GM18520 (cell line): Measurements from ENCODE around the gene ATXN10.
"Not testable (repeated sequence)": the region's sequence is repeated elsewhere in the genome, so short reads cannot be mapped to it uniquely, and the experiment has no call there.

Source experiments
- ATAC-seq: cut with Tn5 transposase; IDR thresholded peaks from one replicate; pipeline ENCODE4 v1.9.1; 2021; ENCODE audit not compliant: unreplicated experiment

Gene ATXN10

GRCh38 chr22:45704648-45705047 lies 33.0 kb downstream of the ATXN10 start:
- ATAC-seq: no peak

- no peak for ATAC-seq
Measured at GRCh38 chr22:45707605-45708004, 36.0 kb downstream of the ATXN10 start.

GRCh38 chr22:45708145-45708544 lies 36.5 kb downstream of the ATXN10 start:
- no peak for ATAC-seq

- no peak for ATAC-seq
Measured at GRCh38 chr22:45709060-45709739, 37.6 kb downstream of the ATXN10 start.

GRCh38 chr22:45709866-45710265 lies 38.2 kb downstream of the ATXN10 start:
- no peak for ATAC-seq

- no peak for ATAC-seq
Measured at GRCh38 chr22:45710469-45710868, 38.8 kb downstream of the ATXN10 start.

- not testable (repeated sequence) for ATAC-seq
Measured at GRCh38 chr22:45714390-45714789, 42.8 kb downstream of the ATXN10 start.

DNA sequence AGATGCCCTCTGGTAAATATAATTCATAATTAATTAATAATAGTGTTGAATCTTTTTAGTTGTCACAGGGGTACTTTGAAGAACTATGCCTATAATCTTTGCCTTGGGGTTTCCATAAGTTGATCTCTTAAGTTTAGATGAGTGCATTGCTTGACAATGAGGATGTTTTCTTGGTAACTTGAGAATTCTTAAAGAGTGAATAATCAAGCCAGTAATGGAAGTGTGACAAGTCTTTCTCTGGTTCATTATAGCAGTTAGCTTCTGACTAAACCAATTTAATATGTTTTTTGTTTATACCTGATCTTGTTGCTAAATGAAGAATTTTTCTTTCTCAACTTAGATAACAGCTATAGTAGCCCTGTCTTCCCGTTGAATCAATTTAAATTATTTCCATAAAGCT lies 46.2 kb downstream of the ATXN10 start:
- ATAC-seq: no peak

DNA sequence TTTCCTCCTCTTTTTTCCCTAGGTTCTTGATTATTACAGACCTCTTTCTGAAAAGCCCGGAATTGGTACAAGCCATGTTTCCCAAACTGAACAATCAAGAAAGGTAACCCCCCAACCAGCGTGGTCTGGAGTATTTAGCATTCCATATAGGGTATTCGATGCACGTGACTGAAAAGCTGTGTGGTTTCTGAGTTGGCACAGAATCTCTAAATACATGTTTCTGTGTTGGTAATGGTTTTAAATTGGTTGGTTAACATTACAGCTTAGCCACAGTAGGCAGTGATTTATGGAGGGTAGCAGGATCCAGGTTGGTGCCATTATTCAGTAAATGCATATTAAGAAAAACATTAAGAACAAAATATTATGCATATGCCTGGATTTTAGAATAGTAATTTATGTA lies 46.8 kb downstream of the ATXN10 start:
- ATAC-seq: no peak

- no peak for ATAC-seq
Measured at GRCh38 chr22:45720839-45721378, 49.3 kb downstream of the ATXN10 start.

GRCh38 chr22:45722006-45722405 lies 50.4 kb downstream of the ATXN10 start:
- no peak for ATAC-seq

- ATAC-seq: no peak
Measured at GRCh38 chr22:45726081-45726480, 54.4 kb downstream of the ATXN10 start.

DNA sequence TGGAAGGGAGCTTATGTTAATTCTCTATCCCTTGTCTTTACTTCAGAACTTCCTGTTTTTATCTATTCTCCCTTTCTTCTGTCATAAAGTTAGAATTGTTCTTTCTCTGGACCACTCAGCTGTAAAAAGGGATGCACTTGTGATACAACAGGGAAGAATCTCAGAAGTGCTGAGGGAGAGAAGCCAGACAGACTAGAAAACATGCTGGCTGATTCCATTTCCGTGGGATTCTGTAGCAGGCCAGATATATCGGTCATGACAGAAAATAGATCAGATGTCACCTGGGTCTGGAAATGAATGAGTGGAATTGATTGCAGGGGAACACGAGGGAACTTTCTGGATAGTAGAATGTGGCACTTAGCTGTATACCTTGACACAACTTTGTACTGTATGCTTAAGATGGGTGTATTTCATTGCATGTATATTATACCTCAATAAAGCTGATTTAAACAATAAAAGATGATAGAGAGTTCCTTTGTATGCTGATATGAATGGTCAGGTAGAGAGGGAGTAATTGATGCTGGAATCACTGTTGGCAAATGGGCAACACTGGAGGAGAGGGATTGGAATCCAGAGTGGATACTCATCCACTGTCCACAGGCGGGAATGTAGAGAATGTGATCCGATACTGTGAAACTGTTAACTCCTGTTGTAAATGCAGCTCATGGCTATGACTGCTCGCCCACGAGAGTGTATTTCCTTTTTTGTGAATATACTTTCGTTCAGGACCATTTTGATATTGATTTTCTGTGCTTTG lies 59.6 kb downstream of the ATXN10 start:
- no peak for ATAC-seq

DNA sequence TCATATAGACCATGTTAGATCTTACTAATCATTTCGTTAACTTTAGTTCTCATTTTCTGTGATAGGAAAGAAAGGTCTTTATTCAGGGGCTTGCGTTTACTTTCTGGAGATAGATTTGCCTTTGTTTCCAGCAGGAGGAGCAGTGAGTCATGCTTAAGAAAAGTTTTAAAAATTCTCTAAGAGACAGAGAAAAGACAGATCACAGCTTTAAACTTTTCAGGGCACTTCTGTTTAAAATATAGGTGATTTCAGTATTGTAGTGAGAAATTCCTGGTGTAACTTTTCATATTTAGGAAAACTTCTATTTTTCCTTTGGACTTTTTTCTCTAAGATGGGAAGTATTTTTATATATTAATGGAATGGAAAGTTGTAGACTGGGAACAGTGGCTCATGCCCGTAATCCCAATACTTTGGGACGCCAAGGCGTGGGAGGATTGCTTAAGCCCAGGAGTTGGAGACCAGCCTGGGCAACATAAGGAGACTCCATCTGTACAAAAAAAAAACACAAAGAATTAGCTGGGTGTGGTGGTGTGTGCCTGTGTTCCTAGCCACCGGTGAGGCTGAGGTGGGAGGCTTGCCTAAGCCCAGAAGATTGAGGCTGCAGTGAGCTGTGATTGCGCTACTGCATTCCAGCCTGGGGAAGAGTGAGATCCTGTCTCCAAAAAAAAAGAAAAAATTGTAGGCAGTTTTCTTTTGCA lies 60.3 kb downstream of the ATXN10 start:
- ATAC-seq: no peak

DNA sequence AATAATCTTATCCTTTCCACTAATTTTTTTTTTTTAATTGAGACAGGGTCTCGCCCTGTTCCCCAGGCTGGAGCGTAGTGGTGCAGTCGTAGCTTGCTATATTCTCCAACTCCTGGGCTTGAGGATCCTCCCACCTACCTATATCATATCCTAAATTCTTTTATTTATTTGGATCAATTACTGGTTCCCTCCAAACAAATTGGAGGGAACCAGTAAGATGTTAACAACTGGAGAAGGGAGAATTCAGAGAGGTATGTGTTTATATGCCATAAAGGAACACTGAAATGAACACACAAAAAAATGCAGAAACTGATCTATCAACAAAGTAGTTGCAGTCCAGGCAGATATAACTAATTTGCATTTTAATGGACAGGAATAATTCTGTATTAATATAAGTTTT lies 63.6 kb downstream of the ATXN10 start:
- no peak for ATAC-seq

DNA sequence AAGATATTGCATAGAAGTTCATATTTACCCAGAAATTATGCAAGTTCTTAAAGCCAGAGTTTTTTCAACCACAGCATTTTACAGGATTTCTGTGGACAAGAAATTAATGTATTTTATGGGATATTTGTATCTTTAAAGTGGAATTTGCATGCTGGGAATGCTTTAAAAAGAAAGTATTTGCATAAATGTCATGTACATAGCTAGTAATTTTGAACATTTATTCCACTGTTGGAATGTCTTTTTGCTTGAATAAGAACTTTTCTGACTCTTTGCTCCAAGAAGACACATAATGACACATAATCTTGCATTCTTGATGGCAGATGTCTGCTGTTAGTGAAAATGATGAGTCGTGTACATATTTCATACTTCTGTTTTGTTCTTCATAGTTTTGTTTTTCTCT lies 66.6 kb downstream of the ATXN10 start:
- ATAC-seq: no peak

DNA sequence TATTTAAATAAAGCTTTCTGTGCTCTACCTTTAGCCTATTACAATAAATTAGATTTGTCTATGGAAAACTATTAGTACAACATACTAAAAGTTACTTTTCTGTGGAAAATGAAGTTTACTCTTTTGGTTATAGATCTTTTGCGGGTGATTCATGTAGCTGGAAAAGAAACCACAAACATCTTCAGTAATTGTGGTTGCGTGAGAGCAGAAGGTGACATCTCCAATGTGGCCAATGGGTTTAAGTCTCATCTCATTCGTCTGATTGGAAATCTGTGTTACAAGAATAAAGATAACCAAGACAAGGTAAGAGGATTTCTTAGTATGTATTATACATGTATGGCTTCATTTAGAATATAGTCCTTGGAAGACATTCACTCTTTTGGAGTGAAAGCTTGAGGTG lies 68.6 kb downstream of the ATXN10 start:
- no peak for ATAC-seq

DNA sequence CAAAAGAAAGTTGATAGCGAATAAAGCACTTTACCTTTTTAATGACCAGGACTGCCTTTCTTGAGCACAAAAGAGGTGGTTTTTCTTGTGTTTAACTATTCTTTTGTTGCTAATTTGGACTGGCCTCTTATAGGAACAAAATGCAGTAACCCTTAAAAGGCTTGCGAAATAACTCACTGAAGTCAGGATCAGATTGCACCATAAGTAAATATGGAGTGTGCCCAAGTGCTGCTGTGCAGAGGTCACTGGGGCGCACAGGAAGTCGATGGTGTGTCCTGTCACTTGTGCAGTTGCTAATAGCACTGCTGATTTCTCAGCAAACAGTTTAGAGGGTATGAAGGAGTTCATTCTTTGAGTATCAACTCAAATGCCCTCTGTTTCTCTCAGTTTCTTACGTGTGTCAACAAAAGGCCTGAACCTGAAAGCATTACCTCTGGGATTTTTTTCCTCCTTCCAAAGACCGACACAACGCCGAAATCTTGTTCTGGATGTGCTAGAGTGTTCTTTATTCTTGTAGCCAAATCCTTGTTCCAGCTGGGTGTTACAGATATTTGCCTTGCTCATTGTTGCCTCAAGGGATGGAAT lies 71.3 kb downstream of the ATXN10 start:
- no peak for ATAC-seq

GRCh38 chr22:45743687-45744086 lies 72.1 kb downstream of the ATXN10 start:
- ATAC-seq: no peak

DNA sequence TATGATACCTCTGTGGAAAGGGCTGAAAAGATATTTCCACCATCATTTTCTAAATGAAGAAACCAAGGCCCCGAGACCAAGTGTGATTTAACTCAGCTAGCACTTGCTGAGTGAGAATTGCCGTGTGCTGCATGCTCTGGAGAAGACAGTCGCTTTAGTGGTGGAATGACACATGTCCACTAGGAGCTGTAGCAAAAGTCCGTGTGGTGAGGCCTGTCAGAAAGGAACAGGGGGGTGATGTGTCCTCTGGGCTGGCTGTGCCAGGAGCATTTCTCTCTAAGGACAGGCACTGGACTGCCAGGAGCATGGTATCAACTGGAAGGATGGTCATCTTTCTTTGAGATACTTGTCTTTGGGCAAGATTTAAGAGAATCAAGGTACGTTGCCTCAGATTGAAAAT lies 72.8 kb downstream of the ATXN10 start:
- no peak for ATAC-seq

DNA sequence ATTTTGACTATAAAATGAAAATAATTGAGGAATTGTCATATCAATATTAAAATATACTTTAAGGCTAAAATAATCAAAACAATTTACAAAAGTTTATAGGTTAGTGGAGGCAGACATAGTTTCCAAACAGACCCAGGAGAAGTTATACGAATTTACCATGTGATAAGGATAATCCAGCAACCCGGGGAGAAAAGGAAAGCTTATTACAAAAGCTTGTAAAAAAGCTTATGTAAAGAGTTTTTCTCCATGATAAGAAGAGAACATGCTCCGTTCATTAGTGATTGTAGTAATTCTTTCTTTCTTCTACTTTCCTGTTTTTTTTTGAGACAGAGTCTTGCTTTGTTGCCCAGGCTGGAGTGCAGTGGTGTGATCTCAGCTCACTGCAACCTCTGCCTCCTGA lies 79.0 kb downstream of the ATXN10 start:
- no peak for ATAC-seq
